Vagina (tissue), 2 donors: ENCODE results near the gene NEU4.

Experiments used
- POLR2A ChIP-seq, 2 donors: fragments of 450-650 bp; IDR thresholded peaks; one replicate each; pipeline ENCODE4 v1.6.1; 2017; ENCODE audit warnings: antibody characterized with exemption in 2 of 2, mild to moderate bottlenecking in 2 of 2, moderate library complexity in 2 of 2
- TF ChIP-seq, protein P1 (sequence below), 3 experiments: fragments of 450-650 bp in 2 of 3; fragments of 200-600 bp in 1 of 3; sonication (generic) in 1 of 3; IDR thresholded peaks; one replicate each; pipeline ENCODE4 v1.5.1; 2017 to 2019; ENCODE audit warnings: antibody characterized with exemption in 3 of 3, mild to moderate bottlenecking in 2 of 3, moderate library complexity in 2 of 3

GRCh38 chr2:241764275-241765241, 44.4 kb upstream of the NEU4 start:
- TF ChIP-seq, protein P1, sequence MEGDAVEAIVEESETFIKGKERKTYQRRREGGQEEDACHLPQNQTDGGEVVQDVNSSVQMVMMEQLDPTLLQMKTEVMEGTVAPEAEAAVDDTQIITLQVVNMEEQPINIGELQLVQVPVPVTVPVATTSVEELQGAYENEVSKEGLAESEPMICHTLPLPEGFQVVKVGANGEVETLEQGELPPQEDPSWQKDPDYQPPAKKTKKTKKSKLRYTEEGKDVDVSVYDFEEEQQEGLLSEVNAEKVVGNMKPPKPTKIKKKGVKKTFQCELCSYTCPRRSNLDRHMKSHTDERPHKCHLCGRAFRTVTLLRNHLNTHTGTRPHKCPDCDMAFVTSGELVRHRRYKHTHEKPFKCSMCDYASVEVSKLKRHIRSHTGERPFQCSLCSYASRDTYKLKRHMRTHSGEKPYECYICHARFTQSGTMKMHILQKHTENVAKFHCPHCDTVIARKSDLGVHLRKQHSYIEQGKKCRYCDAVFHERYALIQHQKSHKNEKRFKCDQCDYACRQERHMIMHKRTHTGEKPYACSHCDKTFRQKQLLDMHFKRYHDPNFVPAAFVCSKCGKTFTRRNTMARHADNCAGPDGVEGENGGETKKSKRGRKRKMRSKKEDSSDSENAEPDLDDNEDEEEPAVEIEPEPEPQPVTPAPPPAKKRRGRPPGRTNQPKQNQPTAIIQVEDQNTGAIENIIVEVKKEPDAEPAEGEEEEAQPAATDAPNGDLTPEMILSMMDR (IDR thresholded peaks at IDR 0.05) = no peak
- no peak for TF ChIP-seq POLR2A (IDR thresholded peaks at IDR 0.05)
